SK-N-MC (cell line): ENCODE results near the gene HPS4.

ENCODE experiments used
- EZH2 ChIP-seq: fragments of 200-600 bp; sonication (generic); IDR thresholded peaks from one replicate; pipeline ENCODE4 v1.6.1; 2017; ENCODE audit warnings: antibody characterized with exemption
- POLR2AphosphoS5 ChIP-seq: IDR thresholded peaks from 2 replicates; pipeline ENCODE4 v1.6.1; 2012; ENCODE audit warnings: mild to moderate bottlenecking, low read depth, low read length, borderline replicate concordance

GRCh38 chr22:26416670-26417276 is 66.8 kb downstream of the HPS4 start:
- no peak for TF ChIP-seq POLR2AphosphoS5
- TF ChIP-seq EZH2: no peak
